ENCODE measurements around the gene DHX34.

The DHX34 gene

GRCh38 chr19:47421244-47421786 lies 72.2 kb downstream of the DHX34 start:
- DNase-seq: no peak

GRCh38 chr19:47421844-47422395 lies 72.8 kb downstream of the DHX34 start:
- DNase-seq: peak; percentile 83

- DNase-seq: no peak
Measured at GRCh38 chr19:47422417-47423163, 73.5 kb downstream of the DHX34 start.

- no peak for DNase-seq
Measured at GRCh38 chr19:47423203-47423882, 74.2 kb downstream of the DHX34 start.

- peak; percentile 63 for DNase-seq
Measured at GRCh38 chr19:47427241-47428176, 78.4 kb downstream of the DHX34 start.

- peak; percentile 100 for DNase-seq
Measured at GRCh38 chr19:47428177-47428894, 79.2 kb downstream of the DHX34 start.

GRCh38 chr19:47429140-47429793 lies 80.2 kb downstream of the DHX34 start:
- no peak for DNase-seq

- DNase-seq: peak; percentile 54
Measured at GRCh38 chr19:47430041-47430802, 81.1 kb downstream of the DHX34 start.

GRCh38 chr19:47432091-47432490 lies 83.0 kb downstream of the DHX34 start:
- no peak for DNase-seq

Measured in fibroblast of skin of right biceps (primary cell).